ENCODE results near the gene ZNF76.

The ZNF76 gene

DNA sequence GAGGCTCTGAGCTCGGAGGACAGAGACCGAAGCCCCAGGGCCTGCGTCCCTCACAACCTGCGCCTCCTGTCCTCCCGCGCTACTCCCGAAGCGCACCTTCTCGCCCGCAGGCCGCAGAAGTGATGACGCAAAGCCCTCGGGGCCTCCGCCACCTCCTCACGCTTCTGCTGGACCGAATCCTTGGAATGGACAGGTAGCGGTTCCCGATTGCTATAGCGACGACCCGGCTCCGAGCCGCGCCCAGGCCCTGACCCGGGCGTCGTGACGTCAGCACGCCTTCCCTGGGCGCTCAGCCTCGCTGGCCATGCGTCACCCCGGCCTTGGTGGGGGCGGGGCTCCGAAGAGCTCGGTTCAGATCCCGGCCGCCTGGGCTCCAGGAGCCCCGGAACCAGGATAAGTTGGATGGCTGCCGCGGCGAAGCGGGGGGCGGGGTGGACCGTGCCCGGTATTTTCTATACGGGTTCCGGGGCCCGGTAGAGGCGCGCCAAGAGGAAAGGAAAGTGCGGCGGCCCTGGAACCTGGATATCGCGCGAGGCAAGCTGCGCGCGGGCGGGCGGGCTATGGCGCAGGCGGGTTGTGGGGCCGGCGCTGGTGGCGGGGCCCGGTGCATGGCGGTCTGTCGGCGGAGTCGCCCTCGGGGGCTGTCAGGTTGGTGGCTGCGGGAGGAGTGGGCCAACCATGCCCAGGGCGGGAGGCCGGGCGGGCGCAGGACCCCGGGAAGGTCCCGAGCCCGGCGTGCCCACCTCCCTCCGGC is at the start of gene ZNF76:
ZNF76 (plus strand) TSS at position 542 of the 754 bp plus-strand sequence. CDS start 21,417 bp downstream, outside the sequence.
- peak; percentile 98 for DNase-seq

DNA sequence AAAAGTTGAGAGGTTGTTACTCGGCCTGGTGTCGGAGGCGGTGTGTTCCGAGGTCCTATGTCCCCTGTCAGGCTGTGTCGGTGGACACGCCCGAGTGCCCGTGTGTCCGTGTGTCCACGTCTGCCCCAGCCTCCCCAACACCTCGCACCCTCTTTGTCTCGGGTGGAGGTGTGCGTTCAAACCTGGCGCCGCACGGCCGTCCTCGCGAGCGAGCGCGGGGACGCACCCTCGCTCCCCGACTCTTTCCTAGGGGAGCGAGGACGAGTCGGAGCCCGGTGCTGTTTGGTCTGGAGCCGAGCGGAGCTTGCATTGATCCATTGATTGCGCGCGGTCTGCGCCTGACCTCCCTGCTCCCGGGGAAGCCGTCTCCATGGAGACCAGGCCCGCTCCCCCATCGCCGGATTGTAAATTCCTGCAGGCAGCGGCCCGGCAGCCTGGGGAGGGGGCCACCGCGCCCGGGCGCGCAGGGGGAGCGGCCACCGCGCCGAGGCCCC is 46.2 kb upstream of the ZNF76 start:
- no peak for DNase-seq

GRCh38 chr6:35213824-35214756 is 45.4 kb upstream of the ZNF76 start, which contains the start of gene SCUBE3:
SCUBE3 (plus strand) TSS chr6:35213956; CDS start chr6:35214419, 463 bp downstream.
- no peak for DNase-seq

DNA sequence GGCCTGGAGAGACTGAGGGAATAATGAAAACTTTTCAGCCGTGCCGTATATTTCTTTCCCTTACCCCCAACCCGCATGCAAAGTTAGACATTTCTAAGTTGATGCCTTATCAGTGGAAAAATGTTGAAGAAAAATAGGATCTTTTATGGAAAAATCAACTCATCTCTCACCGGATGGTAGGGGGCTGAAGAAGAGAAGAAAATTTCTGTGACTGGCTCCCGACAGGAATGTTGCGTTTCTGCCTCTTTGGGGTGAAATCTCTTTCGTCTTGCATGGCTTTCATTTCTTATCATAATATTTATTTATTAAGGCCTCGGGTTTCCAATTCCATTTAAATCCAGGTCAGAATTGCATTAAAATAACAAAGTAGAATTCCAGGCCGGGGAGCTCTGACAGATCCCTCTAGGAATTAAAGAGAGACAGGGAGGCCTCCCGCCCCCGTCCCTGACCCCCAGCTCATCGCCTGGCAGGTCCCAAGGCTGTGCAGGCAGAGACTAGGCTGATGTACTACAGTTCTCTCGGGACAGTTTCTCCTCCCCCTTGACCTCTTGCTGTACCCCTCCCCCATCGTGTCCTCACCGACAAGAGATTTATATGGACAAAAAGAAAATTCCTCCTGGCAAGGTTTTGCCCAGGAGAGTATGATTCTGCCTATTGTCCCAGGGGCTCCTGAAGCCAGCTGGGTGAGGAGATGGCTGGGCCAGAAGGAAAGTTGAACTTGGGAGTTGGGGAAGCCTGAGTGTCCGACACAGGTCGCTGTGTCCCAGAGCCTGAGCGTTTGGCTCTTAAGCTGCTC is 44.5 kb upstream of the ZNF76 start:
- no peak for DNase-seq

GRCh38 chr6:35215665-35216411 is 43.7 kb upstream of the ZNF76 start:
- no peak for DNase-seq

DNA sequence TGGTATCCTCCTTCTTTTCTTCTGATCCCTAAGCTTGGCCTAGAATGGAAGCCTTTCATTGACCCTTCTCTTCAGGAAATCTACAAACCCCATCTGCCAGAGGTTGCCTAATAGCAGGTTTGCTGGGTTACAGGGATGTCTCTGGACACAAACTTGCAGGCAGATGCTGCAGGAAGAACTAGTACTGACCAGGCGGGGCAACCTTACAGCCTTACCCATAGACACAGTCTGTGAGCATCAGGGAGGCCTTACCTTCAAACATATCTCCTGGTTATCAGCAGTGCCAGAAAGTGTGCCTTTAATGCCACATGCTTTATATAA is 43.2 kb upstream of the ZNF76 start:
- no peak for DNase-seq

DNA sequence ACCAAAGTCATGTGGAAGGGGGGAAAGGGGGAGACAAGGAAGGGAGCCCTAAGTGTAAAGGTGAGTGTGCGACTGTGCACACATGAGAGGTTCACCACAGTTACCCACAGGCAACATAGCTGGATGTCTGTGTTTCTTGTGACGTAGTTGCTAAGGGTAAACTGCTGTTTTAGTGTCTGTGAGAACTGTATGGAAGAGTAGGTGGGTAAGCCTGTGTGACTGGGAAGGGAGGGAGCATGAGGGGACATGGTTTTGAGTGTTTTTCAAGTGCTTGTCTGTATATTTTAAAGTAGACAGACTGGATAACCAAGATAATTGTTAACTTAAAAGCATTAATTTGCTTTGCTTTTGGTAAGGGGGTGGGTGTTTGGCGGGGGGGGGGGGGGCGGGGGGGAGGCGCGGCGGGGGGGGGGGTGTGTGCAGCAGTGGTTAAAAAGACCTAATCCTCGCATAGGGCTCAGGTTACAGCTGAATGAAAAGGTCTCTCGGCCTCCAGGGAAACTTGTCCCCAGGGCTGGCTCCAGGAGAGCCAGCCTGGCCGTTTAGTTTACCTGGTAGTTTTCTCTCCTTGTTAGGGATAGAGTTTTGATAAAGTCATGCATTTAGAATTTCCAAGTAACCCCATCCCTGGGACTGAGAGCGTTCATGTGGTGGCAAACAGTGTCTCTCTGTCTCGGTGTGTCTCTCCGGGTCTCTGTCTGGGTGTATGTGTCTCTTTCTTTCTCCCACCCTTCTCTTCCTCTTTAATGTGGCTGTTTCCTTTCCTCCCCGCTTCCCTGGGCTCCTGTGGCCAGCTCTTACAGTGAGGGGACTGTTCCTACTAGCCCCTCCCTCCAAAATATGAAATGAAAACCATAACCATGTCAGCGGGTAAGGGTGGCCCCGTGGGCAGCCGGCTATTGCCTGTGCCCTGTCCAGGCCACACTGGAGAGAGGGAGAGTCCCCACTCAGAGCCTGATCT is 42.4 kb upstream of the ZNF76 start:
- DNase-seq: no peak

DNA sequence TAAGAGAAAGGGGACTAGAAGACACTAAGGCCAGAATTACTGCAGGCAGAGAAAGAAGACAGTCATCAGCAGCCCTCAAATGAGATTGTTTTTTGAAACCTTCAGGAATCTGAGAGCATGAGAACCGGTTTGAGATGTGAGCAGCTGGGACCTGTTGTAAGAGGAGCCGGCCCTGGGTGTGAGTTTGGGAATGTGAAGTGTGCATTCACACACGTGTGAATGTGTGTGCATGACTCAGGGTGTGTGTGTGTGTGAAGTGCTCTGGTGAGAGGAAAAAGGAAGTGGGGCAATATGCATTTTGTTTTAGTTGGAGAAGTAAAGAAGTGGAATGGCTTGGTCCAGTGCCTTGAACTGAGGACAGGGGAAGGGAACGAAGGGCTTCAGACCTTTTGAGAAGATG is 41.5 kb upstream of the ZNF76 start:
- no peak for DNase-seq

DNA sequence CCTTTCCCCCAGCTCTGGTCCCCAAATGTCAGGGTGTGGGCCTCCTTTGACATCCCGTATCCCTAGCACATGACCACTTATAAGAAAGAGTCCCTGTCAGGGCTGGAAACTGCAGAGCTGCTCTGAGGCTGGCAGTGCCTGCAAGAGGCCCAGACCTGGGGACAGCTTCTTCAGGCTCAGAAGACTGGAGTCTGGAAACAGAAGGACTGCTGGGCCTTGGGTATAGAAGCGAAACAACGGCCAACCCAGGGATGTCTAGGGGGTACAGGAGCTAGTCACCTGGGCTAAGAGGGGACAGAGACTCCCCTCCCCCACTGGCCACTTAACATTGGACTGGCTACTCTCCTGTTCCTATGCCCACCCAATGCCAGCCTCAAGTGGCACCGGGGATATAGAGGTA is 41.1 kb upstream of the ZNF76 start:
- DNase-seq: no peak

DNA sequence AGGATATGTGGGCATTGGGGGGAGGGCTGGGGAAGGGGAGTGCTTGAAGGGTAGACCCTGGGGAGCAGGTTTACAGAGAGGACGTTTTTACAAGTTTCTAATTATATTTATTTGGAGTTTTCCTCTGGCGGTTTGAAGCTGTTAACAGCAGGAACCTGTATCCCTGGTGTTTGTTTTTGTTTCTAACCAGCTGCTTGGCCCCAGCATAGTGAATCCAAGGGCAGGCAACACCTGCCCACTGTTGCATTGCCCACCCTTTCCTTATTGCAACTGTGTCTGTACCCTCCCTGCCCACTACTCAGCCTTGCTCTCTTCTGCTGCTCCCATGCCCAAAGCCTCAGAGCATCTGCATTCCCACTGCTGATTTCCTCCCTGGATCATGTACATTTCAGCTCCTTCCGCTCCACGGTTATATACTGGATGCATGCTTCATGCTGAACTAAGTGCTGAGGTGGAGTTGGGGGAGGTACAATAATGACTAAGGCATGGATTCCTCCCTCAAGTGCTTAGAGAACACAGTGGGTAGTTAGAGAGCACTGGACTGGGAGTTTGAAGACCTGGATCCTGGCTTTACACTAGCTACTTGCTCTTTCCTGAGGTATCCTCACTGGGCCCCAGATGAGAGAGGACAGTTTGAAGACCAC is 39.7 kb upstream of the ZNF76 start:
- DNase-seq: no peak

DNA sequence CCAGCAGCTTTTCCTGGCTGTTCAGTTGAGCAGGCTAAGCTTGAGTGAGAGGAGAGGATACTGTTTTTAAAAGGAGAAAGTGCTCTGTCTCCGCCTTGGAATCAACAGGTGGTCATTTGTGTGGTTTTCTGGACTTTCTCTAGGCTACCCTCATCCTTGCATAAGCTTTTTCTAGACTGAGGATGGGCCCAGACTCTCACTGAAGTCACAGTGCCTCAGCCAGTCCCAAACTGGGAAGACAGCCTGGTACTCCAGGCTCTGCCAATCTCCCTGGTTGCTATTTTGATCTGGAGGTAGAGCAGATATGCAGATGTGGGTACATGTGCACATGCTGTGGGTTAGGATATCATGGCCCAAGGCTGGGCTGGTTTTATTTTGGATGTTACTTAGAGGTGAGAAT is 38.8 kb upstream of the ZNF76 start:
- DNase-seq: no peak

DNA sequence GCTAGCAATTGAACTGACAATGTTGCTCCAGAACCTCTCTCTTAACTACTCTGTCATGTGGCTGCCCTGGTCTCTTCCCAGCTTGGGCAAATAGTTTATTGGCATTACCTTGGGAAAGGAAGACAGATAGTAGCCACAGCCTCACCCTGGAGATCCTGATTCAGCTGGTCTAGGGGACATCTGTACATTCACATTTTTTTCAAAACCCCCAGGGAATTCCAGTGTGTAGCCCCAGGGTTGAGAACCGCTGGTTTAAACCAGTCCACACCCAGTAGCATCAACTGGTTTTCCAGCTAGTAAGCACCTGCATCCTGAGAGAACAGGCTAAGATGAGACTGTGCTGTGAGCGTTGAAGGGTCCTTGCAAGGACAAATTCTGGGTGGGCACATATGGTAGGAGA is 36.1 kb upstream of the ZNF76 start:
- DNase-seq: no peak

GRCh38 chr6:35224720-35225119 is 34.8 kb upstream of the ZNF76 start:
- no peak for DNase-seq

DNA sequence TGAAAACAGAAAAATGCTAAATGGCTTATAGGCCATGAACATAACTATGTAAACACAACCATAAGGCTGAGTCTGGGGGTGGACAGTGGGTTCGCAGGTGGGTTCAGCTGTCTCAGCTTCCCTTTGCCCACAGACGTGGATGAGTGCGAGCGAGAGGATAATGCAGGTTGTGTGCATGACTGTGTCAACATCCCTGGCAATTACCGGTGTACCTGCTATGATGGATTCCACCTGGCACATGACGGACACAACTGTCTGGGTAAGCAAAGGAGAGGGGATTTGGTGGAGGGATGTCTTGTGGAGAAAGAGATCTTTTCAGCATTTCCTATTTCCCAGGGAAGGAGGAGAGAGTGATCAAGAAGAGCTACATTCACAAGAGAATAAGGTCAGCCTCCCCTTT is 31.1 kb upstream of the ZNF76 start:
- DNase-seq: no peak

GRCh38 chr6:35229304-35229703 is 30.2 kb upstream of the ZNF76 start:
- no peak for DNase-seq

DNA sequence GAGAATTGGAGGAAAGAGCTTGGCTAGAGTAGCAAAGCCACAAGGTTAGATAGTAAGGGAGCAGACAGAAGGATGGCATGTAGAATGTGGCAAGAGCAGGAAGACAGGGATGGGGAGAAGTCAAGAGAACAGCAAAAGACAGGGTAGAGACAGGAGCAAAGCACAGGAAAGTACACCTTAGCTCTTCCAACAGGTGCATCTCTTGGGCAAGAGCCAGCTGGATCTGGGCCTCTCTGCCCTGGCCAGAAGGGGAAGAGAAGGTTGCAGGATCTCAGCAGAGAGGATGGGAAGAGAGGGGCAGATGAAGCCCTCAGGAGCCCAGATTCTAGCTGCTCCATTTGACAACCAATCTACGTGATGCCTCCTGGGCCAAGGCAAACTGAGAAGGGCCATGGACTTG is 29.0 kb upstream of the ZNF76 start:
- DNase-seq: no peak

DNA sequence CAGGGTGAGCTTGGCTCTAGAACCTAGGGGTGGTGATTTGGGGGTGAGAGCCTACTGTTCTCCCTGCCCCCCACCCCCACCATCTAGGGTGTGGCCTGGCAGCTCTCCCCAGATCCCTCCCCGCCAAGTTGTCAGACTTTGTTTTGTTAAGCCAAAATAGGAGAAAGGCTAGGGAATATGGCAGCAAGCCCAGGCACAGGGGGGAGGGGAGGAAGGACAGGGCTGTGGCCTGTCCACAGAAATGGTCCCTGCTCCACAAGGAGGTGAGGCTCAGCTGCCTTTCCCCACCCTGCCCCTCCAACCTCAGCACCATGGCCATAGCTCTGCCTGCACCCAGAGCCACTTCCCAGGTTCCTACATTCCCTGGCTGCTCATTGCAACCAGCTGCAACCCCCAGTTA is 28.6 kb upstream of the ZNF76 start:
- no peak for DNase-seq

DNA sequence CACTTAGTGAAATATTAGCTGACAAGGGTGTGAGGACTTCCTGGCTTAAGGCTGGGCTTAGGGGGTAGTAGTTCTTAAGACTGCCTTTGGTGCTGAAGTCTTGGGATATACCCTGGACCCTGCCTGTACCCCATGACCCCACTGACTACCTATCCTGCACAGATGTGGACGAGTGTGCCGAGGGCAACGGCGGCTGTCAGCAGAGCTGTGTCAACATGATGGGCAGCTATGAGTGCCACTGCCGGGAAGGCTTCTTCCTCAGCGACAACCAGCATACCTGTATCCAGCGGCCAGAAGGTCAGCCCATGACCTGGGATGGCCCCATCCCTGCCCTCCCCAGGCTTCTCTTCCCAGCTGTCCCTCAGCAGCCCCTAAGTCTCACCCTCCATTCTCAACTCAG is 28.0 kb upstream of the ZNF76 start:
- DNase-seq: no peak

- DNase-seq: no peak
Measured at GRCh38 chr6:35234901-35235300, 24.6 kb upstream of the ZNF76 start.

DNA sequence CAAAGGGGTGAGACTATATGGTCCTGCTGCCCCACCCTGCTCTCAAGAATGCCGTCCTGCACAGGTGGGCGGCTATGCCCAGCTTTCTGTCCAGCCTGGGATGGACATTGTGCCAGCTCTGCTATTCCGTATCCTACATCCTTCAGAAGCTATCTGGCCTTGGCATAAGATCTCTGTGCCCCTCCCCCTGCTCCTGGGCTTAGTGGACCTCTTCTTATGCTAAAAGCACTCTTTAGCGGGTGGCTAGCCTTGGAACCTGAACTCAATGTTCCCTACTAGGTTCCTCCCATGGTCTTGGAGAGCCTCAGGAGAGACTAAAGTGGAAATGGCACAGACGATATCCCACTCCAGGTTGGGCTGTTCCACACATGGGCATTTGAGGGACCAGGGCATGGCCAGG is 23.3 kb upstream of the ZNF76 start:
- DNase-seq: no peak

DNA sequence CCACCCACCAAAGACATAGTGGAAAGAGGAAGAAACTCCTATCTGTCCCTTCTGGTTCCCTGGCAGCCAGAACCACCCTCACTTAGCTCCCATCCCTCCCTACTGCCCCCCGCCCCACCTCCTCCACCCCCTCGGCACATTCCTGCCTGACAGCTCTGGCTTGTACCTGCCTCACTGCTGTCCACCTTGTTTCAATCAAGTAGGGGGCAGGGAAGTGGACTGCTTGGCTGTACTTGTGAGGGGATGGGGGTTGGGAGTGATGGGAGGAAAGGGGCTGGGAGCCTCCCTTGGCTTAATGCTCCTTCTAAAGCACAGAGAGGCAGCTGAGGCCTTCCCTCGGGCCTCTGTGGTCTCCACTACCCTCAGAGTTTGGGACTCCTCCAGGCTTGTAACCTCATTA is 22.1 kb upstream of the ZNF76 start:
- no peak for DNase-seq

Data from T1000 (cell line).